Glutamatergic neuron (in vitro differentiated cells): ENCODE measurements around the gene STPG4. TPM values are rescaled to one million over a fixed set of nuclear protein-coding genes. Genes with fewer than 3 reads are reported as not detected.

Experiments
- DNase-seq: peaks from one replicate; pipeline ENCODE4 v3.0.0; 2022
- H3K27ac Mint-ChIP-seq: one replicate; pipeline ENCODE4 v1.8.0; 2020; ENCODE audit warnings: mild to moderate bottlenecking, mixed read lengths, inconsistent platforms; ENCODE audit not compliant: unreplicated experiment
- H3K27me3 Mint-ChIP-seq: one replicate; pipeline ENCODE4 v1.8.0; 2020; ENCODE audit warnings: mild to moderate bottlenecking, moderate library complexity, mixed read lengths, inconsistent platforms; ENCODE audit not compliant: unreplicated experiment
- H3K36me3 Mint-ChIP-seq: one replicate; pipeline ENCODE4 v1.8.0; 2020; ENCODE audit warnings: mild to moderate bottlenecking, mixed read lengths, inconsistent platforms; ENCODE audit not compliant: unreplicated experiment
- H3K4me1 Mint-ChIP-seq: one replicate; pipeline ENCODE4 v1.8.0; 2020; ENCODE audit warnings: mild to moderate bottlenecking, low read depth, mixed read lengths, inconsistent platforms; ENCODE audit not compliant: unreplicated experiment
- H3K4me3 Mint-ChIP-seq: one replicate; pipeline ENCODE4 v1.8.0; 2020; ENCODE audit warnings: mild to moderate bottlenecking, mixed read lengths, inconsistent platforms; ENCODE audit not compliant: unreplicated experiment
- H3K9me3 Mint-ChIP-seq: one replicate; pipeline ENCODE4 v1.8.0; 2020; ENCODE audit warnings: mild to moderate bottlenecking, moderate library complexity, mixed read lengths, inconsistent platforms; ENCODE audit not compliant: unreplicated experiment
- CTCF ChIP-seq: fragments of 200-600 bp; sonication (generic); IDR thresholded peaks from one replicate; pipeline ENCODE4 v1.5.0; 2021; ENCODE audit not compliant: partially characterized antibody, unreplicated experiment
- total RNA-seq: library from RNA; stranded (reverse); fragmentation: NEBNext Ultra II Directional; extraction: Animal tissue kit (Norgen Biotek cat#: 25700); gene quantifications from one replicate; pipeline ENCODE4 v1.2.1, GENCODE V29; 2021; ENCODE audit not compliant: unreplicated experiment

Gene STPG4
- total RNA-seq, 1 donor from 2014 or later: 1.3 TPM

DNA sequence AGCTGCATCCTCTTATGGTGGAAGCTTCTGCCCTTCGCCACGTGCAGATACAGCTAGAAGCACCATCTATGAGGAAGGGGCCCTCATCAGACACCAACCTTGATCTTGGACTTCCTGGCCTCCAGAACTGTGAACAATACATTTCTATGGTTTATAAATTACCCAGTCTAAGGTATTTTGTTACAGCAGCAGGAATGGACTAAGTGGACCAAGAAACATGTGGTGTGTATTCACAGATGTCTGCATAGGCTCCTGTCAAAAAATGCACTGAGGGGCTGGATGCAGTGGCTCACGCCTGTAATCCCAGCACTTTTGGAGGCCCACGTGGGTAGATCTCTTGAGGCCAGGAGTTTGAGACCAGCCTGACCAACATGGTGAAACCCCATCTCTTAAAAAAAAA, 57.5 kb downstream of the STPG4 start:
- Mint-ChIP-seq H3K27ac (no peak overlapping the region), H3K36me3 (peaks cover 15% of the 10 kb centered on the region), H3K27me3 (peaks cover 2% of the 10 kb centered on the region), H3K4me3 (no peak overlapping the region), H3K9me3 (no peaks in the 10 kb centered on the region), H3K4me1 (peaks cover 11% of the 10 kb centered on the region)
- no peak for DNase-seq
- no peak for TF ChIP-seq CTCF

- TF ChIP-seq CTCF: no peak
- Mint-ChIP-seq H3K27ac (no peak overlapping the region), H3K36me3 (peaks cover 7% of the 10 kb centered on the region), H3K9me3 (no peaks in the 10 kb centered on the region), H3K4me1 (peaks cover 11% of the 10 kb centered on the region), H3K4me3 (no peak overlapping the region), H3K27me3 (peaks cover 2% of the 10 kb centered on the region)
- no peak for DNase-seq
Measured at GRCh38 chr2:47096451-47096850, 58.7 kb downstream of the STPG4 start.

GRCh38 chr2:47095349-47096020, 59.6 kb downstream of the STPG4 start:
- H3K9me3 Mint-ChIP-seq: no peaks in the 10 kb centered on the region
- no peak overlapping the region for H3K27ac Mint-ChIP-seq
- H3K36me3 Mint-ChIP-seq: peaks cover under 1% of the 10 kb centered on the region
- TF ChIP-seq CTCF: no peak
- peaks cover 2% of the 10 kb centered on the region for H3K27me3 Mint-ChIP-seq
- no peak overlapping the region for H3K4me3 Mint-ChIP-seq
- DNase-seq: no peak
- peaks cover 11% of the 10 kb centered on the region for H3K4me1 Mint-ChIP-seq

GRCh38 chr2:47094511-47095142, 60.5 kb downstream of the STPG4 start:
- Mint-ChIP-seq H3K36me3 (no peaks in the 10 kb centered on the region), H3K4me3 (no peak overlapping the region), H3K9me3 (no peaks in the 10 kb centered on the region), H3K27ac (no peak overlapping the region), H3K4me1 (peaks cover 11% of the 10 kb centered on the region), H3K27me3 (peaks cover 4% of the 10 kb centered on the region)
- DNase-seq: no peak
- TF ChIP-seq CTCF: no peak

DNA sequence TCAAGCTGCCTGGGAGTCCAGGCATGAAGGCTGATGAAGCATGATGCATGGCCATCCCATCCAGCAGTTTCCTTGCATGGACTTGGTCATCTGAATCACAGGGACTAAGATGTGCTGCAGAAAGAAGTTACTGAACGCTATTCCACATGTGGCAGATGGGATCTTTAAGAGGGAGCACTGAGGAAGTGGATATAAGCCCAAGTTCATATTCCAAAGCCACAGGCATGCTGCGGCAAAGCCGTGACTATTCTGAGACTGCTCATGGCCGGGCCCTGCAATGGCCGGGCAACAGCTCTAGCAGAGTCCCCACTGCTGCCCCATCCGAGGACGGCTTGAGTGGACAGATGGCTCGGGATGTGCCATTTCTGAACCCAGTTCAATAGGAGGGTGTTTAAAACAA, 61.5 kb downstream of the STPG4 start:
- no peak for TF ChIP-seq CTCF
- H3K27ac Mint-ChIP-seq: no peak overlapping the region
- H3K27me3 Mint-ChIP-seq: peaks cover 3% of the 10 kb centered on the region
- no peaks in the 10 kb centered on the region for H3K36me3 Mint-ChIP-seq
- H3K4me1 Mint-ChIP-seq: peaks cover 11% of the 10 kb centered on the region
- H3K4me3 Mint-ChIP-seq: no peak overlapping the region
- no peaks in the 10 kb centered on the region for H3K9me3 Mint-ChIP-seq
- no peak for DNase-seq
